ENCODE results near the gene CFAP92. TPM values are rescaled to one million over a fixed set of nuclear protein-coding genes. Genes with fewer than 3 reads are reported as not detected.

The CFAP92 gene
- not detected in 2 replicates for total RNA-seq (2014; rRNA removed; shearing (Covaris generic))
- polyA plus RNA-seq (2015; cell fraction: cytosol; rRNA removed), result 0.10 TPM in 1 of 2 replicates, not detected in the other
- not detected in 2 replicates for polyA plus RNA-seq (2015; cell fraction: nucleus; rRNA removed)

DNA sequence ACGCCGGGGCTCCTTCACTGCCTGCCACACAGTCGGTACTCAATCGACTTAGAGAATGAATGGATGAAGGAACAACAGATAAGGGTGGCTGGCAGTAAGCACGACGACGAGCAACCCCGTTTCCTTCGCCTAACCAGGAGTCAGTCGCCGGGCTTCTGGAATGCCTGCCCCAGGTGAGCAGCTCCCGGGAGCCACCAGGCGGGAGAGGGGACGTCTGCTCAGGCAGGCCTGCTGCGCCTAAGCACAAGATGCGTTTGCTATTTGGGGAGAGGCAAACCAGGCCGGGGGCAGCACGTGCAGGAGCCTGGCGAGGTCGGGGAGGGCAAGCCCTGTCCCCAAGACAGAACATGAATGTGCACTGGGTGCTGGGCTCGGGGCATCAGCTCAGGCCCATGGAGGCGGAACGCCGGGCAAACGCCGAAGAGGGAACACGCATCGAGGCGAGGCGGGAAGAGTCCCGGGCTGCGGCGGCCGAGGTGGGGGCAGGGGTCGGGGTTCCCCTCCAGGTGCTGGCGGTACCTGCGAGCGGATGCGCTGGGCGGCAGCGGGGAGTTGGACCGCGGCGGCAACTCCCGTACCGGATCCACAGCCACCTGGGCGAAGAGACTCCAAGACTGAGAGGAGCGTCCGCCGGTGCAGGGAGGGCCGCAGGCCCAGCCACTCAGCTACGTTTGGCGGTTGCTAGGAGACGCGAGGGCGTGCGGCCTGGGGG lies at the start of gene CFAP92:
Gene CFAP92 (minus strand): TSS at position 616 of the 712 bp plus-strand sequence. CDS start 772 bp downstream, outside the sequence.
- DNase-seq (ENCODE audit: low read depth), result no peak

DNA sequence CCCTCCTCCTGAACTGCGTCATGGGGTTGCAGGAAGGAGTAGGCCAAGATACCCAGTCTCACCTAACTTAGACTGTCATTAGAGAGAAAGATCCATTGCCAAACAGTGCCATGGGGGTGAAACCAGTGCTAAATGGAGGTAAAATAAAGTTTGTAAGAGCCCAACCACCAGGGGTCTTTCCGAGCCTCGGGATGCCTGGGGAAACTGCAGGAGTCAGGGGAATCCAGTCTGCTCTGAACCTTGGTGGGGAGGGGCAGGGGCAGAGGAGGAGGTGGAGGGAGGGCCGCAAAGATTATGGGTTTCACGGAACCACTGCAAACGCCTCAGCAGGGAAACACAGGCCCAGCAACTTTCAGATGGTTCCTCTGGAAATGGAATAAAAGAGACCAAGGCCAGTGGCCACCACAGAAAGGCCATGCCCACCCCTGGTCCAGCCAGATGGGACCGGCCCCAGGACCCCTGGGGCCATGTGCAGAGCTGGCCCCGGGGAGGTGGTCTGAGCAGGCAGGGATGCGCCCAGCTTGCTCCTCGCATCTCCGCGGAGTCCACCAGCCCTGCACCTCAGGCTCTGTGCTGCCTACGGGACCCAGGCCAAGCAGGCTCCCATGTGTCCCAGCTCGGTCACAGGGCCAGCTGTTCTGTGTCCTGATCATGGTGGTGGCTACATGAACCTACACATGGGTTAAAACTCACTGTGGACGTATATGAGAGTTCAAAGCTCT lies 46.9 kb upstream of the CFAP92 start:
- DNase-seq (ENCODE audit: low read depth), result no peak

DNA sequence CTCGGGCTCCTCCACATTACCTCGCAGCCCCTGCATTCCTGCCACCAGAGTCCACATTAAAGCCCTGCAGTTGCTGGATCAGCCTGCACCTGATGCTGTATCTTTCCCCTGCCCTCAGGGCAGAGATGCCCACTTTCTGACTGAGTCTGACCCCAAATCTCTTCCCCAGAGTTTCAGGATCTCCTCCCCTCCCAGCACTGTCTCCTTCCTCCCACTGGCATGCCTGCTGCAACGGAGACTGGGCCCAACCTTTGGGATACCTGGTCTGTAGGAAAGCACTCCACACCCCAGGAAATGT lies 46.1 kb upstream of the CFAP92 start:
- no peak for DNase-seq (ENCODE audit: low read depth)

- DNase-seq (ENCODE audit: low read depth), result no peak
These were observed 45.6 kb upstream of the CFAP92 start for GRCh38 chr3:129039271-129040038.

DNA sequence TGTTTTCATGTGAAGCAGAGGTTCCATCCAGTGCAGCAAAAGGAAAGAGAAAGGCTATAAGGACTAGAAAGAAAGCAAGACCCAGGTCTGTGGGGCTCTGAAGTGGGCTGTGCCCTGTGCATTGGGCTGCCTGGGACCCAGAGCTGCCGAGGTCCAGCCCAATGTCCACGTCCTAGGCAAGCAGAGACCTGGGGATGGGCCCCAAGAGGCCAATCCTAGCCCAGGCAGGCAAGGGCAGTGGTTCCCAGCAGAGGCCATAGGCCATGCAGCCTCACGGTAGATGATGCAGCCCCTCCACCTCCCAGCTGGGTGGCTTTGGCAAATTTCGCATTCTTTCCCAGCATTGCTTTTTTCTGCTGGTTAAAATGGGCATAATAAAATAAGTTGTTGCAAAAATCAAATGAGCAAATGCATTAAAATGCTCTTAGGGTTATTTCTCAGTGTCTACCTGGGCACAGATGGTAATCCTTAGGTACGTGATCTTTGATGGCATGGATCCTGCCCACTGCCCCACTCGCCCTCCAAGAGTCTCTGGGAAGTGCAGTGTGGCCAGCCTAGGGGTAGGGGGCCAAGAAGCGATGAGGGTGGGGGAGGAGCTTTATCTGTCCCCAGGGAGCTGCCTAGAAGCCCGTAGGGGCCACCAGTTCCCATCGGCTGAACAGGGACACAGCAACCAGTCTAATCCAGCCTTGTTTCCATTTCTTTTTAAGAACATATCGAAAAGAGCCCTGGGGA lies 44.4 kb upstream of the CFAP92 start:
- no peak for DNase-seq (ENCODE audit: low read depth)

GRCh38 chr3:129037093-129037419 lies 43.2 kb upstream of the CFAP92 start:
- DNase-seq (ENCODE audit: low read depth), result no peak

GRCh38 chr3:129036222-129037092 lies 42.6 kb upstream of the CFAP92 start:
- no peak for DNase-seq (ENCODE audit: low read depth)

DNA sequence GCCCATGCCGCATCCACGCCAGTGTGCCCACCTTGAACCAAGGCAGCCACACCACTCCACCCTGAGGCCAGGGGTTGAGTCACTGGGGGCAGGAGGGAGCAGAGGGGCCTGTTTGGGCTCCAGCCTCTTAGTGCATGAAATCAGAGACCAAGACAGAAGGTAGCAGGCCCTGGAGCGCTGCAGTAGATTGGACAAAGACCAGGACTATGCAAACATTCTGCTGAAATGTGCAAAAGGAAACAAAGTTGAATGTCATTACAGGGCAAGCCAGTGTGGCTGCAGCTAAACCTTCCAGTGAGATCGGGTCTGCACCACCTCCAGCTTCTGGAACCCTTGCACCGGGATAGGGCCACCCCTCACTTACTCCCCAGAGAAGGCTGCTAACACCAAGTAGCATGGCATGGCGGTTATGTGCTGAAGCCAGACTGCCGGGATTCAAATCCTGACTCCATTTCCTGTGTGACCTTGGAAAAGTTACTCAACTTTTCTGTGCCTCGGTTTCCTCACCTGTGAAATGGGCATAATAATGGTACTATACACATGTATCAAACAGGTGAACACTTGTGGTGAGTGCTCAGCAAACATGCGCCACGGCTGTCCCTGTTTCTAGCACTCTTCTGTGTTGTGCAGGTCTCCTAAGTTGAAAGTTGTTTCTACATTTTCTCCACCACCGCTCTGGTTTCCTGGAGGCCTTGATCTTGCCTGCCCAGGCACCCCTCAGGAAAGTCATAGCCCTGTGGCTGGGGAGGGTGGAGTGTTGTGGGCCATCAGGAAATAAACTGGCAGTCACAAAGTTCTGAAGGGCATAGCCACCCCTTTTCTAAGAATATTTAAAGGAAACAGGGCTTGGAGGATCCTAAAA lies 41.7 kb upstream of the CFAP92 start:
- no peak for DNase-seq (ENCODE audit: low read depth)

GRCh38 chr3:129034642-129035041 lies 40.8 kb upstream of the CFAP92 start:
- DNase-seq (ENCODE audit: low read depth), result no peak

GRCh38 chr3:129033633-129034321 lies 39.9 kb upstream of the CFAP92 start:
- DNase-seq (ENCODE audit: low read depth), result no peak

DNA sequence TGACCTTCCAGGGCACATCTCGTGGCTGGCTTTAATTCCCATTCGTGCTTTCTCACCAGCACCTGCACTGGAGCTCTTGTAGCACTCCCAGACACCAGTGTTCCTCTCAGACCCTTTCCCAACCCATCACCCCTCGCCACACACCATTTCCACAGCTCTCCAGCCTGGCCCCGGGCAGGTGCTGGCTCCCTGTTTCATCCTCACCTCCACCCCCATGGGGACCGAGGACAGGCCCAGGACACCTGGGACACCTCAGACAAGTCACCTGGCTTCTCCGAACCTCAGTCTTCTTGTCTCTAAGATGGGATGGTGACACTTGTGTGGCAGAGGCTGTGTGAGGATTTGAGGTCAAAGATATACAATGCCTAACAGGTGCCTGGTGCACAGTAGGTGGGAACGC lies 39.3 kb upstream of the CFAP92 start:
- DNase-seq (ENCODE audit: low read depth), result no peak

GRCh38 chr3:129032716-129033115 lies 38.8 kb upstream of the CFAP92 start:
- DNase-seq (ENCODE audit: low read depth), result no peak

DNA sequence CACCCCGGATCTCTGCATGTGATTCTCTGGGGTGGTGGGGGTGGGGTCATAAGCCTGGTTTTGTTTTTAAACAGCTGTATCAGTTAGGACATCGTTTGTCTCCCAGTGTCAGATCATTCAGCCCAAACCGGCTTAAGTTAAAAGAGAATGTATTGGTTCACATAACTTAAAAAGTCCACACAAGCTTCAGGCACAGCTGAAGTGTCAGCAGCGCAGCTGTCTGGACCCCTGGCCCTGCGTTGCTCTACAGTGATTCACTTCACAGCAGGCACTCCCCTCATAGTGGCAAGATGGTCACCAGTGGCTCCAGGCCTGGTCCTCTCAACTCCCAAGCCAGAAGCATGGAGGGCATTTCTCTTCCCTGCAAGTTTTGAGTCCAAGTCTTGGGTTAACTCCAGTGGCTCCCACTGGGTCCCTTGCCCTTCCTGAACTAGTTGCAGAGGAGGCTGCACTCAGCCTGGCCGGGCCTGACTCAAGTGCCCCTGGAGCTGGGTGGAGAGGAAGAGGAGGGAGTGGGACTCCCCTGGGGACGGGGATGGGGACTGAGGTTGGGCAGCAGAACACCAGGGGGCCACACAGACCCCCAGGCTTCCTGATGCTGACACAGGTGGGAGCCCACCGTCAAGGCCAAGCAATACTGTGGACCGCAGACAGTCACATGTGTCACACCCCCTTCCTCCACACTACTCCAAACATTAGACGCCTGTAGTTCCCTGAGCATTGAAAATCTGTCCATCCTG lies 37.8 kb upstream of the CFAP92 start:
- no peak for DNase-seq (ENCODE audit: low read depth)

- no peak for DNase-seq (ENCODE audit: low read depth)
These were observed 36.7 kb upstream of the CFAP92 start for GRCh38 chr3:129030611-129031010.

- DNase-seq (ENCODE audit: low read depth), result no peak
These were observed 35.0 kb upstream of the CFAP92 start for GRCh38 chr3:129028866-129029265.

GRCh38 chr3:129027544-129027880 lies 33.6 kb upstream of the CFAP92 start:
- no peak for DNase-seq (ENCODE audit: low read depth)

DNA sequence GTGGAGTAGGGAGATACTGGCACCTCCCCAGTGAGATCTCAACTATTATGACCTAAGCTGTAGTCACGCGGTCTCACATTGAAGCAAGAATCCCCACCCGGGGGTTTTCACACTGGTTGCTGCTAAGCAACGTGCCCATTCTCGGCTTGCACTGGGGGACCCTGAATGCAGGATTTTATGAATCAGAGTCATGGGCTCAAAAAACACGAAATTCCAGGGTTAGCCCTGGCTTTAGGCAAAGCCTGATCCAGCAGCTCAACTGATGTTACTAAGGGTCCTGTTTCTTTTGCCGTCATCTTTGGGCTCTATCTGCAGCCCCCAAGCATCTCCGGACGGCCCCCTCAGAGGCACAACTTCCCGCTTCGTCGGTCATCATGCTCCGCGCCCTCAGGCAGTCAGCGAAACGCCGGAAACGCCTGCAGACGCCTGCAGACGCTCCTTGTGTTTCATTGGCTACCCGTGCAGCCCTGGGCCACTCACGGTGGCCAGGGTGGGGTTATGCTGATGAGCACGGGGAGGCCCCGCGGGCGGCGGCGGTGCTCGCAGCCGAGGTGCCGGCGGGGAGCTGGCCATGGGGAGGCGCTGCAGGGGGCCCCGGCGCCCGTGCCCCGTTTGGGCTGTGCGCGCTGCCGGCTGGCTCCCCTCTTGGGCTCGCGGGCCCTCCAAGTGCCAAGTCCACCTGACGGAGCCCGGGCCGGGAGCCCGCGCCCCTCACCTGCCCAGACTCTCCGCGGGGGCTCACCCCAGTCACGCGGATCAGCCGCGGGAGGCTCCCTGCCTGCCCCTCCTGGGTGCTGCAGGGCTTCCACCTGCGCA lies 33.1 kb upstream of the CFAP92 start:
- no peak for DNase-seq (ENCODE audit: low read depth)

All from HT1080 (cell line).